ENCODE results near the gene CAPN10. TPM values are rescaled to one million over a fixed set of nuclear protein-coding genes. Genes with fewer than 3 reads are reported as not detected.
A peak's percentile ranks its signal among the peaks of the same experiment; 100 is the strongest.

Gene CAPN10
- polyA plus RNA-seq, 3 donors, result 7.3 to 57.0 (median 7.4) TPM

- H3K27ac Mint-ChIP-seq, result peak overlapping the region in 1 of 7 donors; percentile 21
These were observed 16.5 kb upstream of the CAPN10 start for GRCh38 chr2:240569998-240570530.

More at GRCh38 chr2:240569998-240570530, 16.5 kb upstream of the CAPN10 start:
- H3K27me3 ChIP-seq (ENCODE audit: control insufficient read depth in 2 of 2, insufficient read depth in 2 of 2, low read length in 2 of 2), result no peaks in the 10 kb centered on the region
- Mint-ChIP-seq H3K4me1 (peaks cover 49% of the 10 kb centered on the region), H3K4me3 (peak overlapping the region; percentile 82 to 92), H3K36me3 (peaks cover 20 to 44% of the 10 kb centered on the region in 2 donors), H3K9me3 (no peaks in the 10 kb centered on the region), H3K27me3 (ENCODE audit: low read depth in 3 of 3) (peaks cover 0 to 3% (median 2%) of the 10 kb centered on the region in 3 donors)
- H3K36me3 ChIP-seq (replicated peaks in 1 of 2; ENCODE audit: control insufficient read depth in 1 of 2, insufficient read depth in 2 of 2, low read length in 2 of 2), result peaks cover 29 to 39% of the 10 kb centered on the region in 2 donors
- no peaks in the 10 kb centered on the region for H3K9me3 ChIP-seq (replicated peaks in 1 of 2; ENCODE audit: control insufficient read depth in 1 of 2, insufficient read depth in 1 of 2, low read length in 2 of 2)
- no peak for TF ChIP-seq CTCF (IDR thresholded peaks at IDR 0.05)
- H3K27ac ChIP-seq (ENCODE audit: low read depth in 1 of 2, low read length in 2 of 2), result peak overlapping the region in 1 of 2 donors; percentile 82
- intact Hi-C loops (cut with micrococcal nuclease), result no loop called here
- WGBS (ENCODE audit: insufficient coverage), result 97% methylated on average over 11 of the region's 15 CpGs
- no peak for DNase-seq
- peak overlapping the region in 2 of 3 experiments; percentile 54 to 83 for H3K4me3 ChIP-seq (replicated peaks in 1 of 3; ENCODE audit: low read depth in 2 of 3, low read length in 3 of 3)
- H2AFZ ChIP-seq (ENCODE audit: insufficient read depth, low read depth, low read length, poor library complexity, severe bottlenecking), result no peak overlapping the region
- peaks cover 62% of the 10 kb centered on the region for H4K20me1 ChIP-seq (ENCODE audit: insufficient read depth, low read length)
- H3K9ac ChIP-seq (ENCODE audit: insufficient read depth, low read length, poor library complexity, severe bottlenecking), result peak overlapping the region; percentile 1
- peak overlapping the region; percentile 92 for H3K4me2 ChIP-seq (replicated peaks; ENCODE audit: extremely low read depth, low read length, poor library complexity, severe bottlenecking)
- H3K4me1 ChIP-seq (ENCODE audit: control insufficient read depth in 1 of 2, insufficient read depth in 2 of 2, low read length in 2 of 2), result peaks cover 49 to 58% of the 10 kb centered on the region in 2 donors
- H3K79me2 ChIP-seq (ENCODE audit: insufficient read depth, low read length), result peaks cover 57% of the 10 kb centered on the region
